GM23338 (cell line): ENCODE data around the gene MROH2B.

ENCODE experiments used
- CTCF ChIP-seq, 2 experiments: fragments of 200-600 bp in 1 of 2; sonication (generic) in 1 of 2; conservative IDR thresholded peaks; 2 replicates each; pipeline versions ENCODE4 v1.5.1 to v1.6.1; 2016 to 2017; ENCODE audit warnings: antibody characterized with exemption in 2 of 2, low read depth in 2 of 2, mild to moderate bottlenecking in 2 of 2, moderate library complexity in 1 of 2
- EZH2 ChIP-seq: fragments of 200-600 bp; sonication (generic); IDR thresholded peaks from one replicate; pipeline ENCODE4 v1.8.0; 2017; ENCODE audit warnings: antibody characterized with exemption, mild to moderate bottlenecking, low read depth; ENCODE audit not compliant: unreplicated experiment
- EZH2phosphoT487 ChIP-seq: fragments of 200-600 bp; sonication (generic); IDR thresholded peaks from one replicate; pipeline ENCODE4 v1.8.1; 2018; ENCODE audit warnings: antibody characterized with exemption; ENCODE audit not compliant: unreplicated experiment
- POLR2AphosphoS5 ChIP-seq: IDR thresholded peaks from 2 replicates; pipeline ENCODE4 v1.6.1; 2016; ENCODE audit warnings: antibody characterized with exemption, low read depth
- REST ChIP-seq: IDR thresholded peaks from one replicate; pipeline ENCODE4 v1.6.1; 2018; ENCODE audit warnings: antibody characterized with exemption; ENCODE audit not compliant: unreplicated experiment
- STAT1 ChIP-seq: IDR thresholded peaks from one replicate; pipeline ENCODE4 v1.6.1; 2016; ENCODE audit warnings: antibody characterized with exemption; ENCODE audit not compliant: unreplicated experiment

- TF ChIP-seq POLR2AphosphoS5 (no peak), CTCF (conservative IDR thresholded peaks at IDR 0.05; ENCODE audit: low read depth in 2 of 2) (no peak), STAT1 (no peak), EZH2phosphoT487 (no peak), REST (no peak), EZH2 (no peak)
These were observed 67.3 kb downstream of the MROH2B start for GRCh38 chr5:41003670-41004376.
